CD4-positive, alpha-beta memory T cell (primary cell): ENCODE results near the gene MARF1. TPM values are rescaled to one million over a fixed set of nuclear protein-coding genes. Genes with fewer than 3 reads are reported as not detected.
A peak's percentile ranks its signal among the peaks of the same experiment; 100 is the strongest.

Source experiments
- CTCF ChIA-PET: fragments of 350-600 bp; sonication (Branson Sonifier 250); formaldehyde crosslinking; loops from one replicate; lab custom pipeline; 2021; ENCODE audit warnings: inconsistent platforms; ENCODE audit not compliant: partially characterized antibody; lab: Charles Lee
- POLR2A ChIA-PET: fragments of 350-600 bp; sonication (Branson Sonifier 250); formaldehyde crosslinking; loops from one replicate; lab custom pipeline; 2021; ENCODE audit not compliant: partially characterized antibody; lab: Charles Lee
- DNase-seq, 5 donors: peaks; one replicate each; pipeline versions ENCODE4 v3.0.0 to v3.0.0-alpha.2; 2020 to 2022; ENCODE audit warnings: mixed read lengths in 1 of 5
- H3K27ac ChIP-seq: one replicate; pipeline ENCODE4 v1.7.0; 2013; ENCODE audit warnings: low read depth, low read length
- H3K27me3 ChIP-seq: 2 replicates; pipeline ENCODE4 v1.7.0; 2013; ENCODE audit warnings: mild to moderate bottlenecking, low read length, moderate library complexity; ENCODE audit not compliant: insufficient read depth
- H3K36me3 ChIP-seq: 2 replicates; pipeline ENCODE4 v1.7.0; 2013; ENCODE audit warnings: mild to moderate bottlenecking, low read length, moderate library complexity; ENCODE audit not compliant: insufficient read depth
- H3K4me1 ChIP-seq: 2 replicates; pipeline ENCODE4 v1.7.0; 2013; ENCODE audit warnings: mild to moderate bottlenecking, low read length, moderate library complexity; ENCODE audit not compliant: insufficient read depth
- H3K4me3 ChIP-seq, 2 donors: one replicate each; pipeline ENCODE4 v1.7.0; 2013; ENCODE audit warnings: low read length in 2 of 2, mild to moderate bottlenecking in 1 of 2
- H3K9me3 ChIP-seq, 2 donors: one replicate each; pipeline ENCODE4 v1.7.0; 2013; ENCODE audit warnings: low read length in 2 of 2, control low read depth in 1 of 2; ENCODE audit not compliant: control insufficient read depth in 1 of 2
- H3K27ac Mint-ChIP-seq, 7 donors: one replicate each; pipeline ENCODE4 v1.8.0; 2020 to 2021; ENCODE audit warnings: mixed read lengths in 7 of 7, mild to moderate bottlenecking in 6 of 7, inconsistent platforms in 3 of 7, moderate library complexity in 3 of 7
- H3K27me3 Mint-ChIP-seq, 2 donors: one replicate each; pipeline ENCODE4 v1.8.0; 2020 to 2021; ENCODE audit warnings: mixed read lengths in 2 of 2
- H3K36me3 Mint-ChIP-seq, 2 donors: one replicate each; pipeline ENCODE4 v1.8.0; 2020 to 2021; ENCODE audit warnings: mixed read lengths in 2 of 2, inconsistent platforms in 1 of 2, mild to moderate bottlenecking in 1 of 2
- H3K4me1 Mint-ChIP-seq, 4 donors: one replicate each; pipeline ENCODE4 v1.8.0; 2020 to 2021; ENCODE audit warnings: mixed read lengths in 4 of 4, mild to moderate bottlenecking in 1 of 4
- H3K4me3 Mint-ChIP-seq, 8 donors: one replicate each; pipeline ENCODE4 v1.8.0; 2020 to 2021; ENCODE audit warnings: mixed read lengths in 8 of 8, mild to moderate bottlenecking in 7 of 8, moderate library complexity in 6 of 8, inconsistent platforms in 3 of 8
- H3K9me3 Mint-ChIP-seq, 8 donors: one replicate each; pipeline ENCODE4 v1.8.0; 2020 to 2021; ENCODE audit warnings: mixed read lengths in 8 of 8, mild to moderate bottlenecking in 5 of 8, inconsistent platforms in 3 of 8, moderate library complexity in 1 of 8
- intact Hi-C: fragments of 100-400 bp; cut with micrococcal nuclease; formaldehyde crosslinking; loops from one replicate; pipeline ENCODE4 v1.15.1; 2023
- polyA plus RNA-seq, 2 donors: library from polyadenylated mRNA; unstranded; fragments of 300-500 nt; fragmentation: Illumina TruSeq; gene quantifications; one replicate each; pipeline ENCODE4 v1.2.3, GENCODE V29; 2021
- total RNA-seq, 2 experiments: library from RNA; stranded (reverse); gene quantifications; one replicate each; pipeline ENCODE4 v1.2.3, GENCODE V29; 2021

The MARF1 gene
- total and polyA plus RNA-seq, 4 experiments from 2014 or later = 6.8 to 235 (median 121) TPM

- Histone ChIP-seq H3K27me3 (no peaks in the 10 kb centered on the region), H3K4me1 (peaks cover 8% of the 10 kb centered on the region), H3K9me3 (no peaks in the 10 kb centered on the region), H3K27ac (no peak overlapping the region), H3K36me3 (peaks cover 85% of the 10 kb centered on the region), H3K4me3 (no peak overlapping the region)
- POLR2A ChIA-PET = interaction anchor here (0.5 to 2.5 kb wide), 3 partner anchors 38 to 435 kb away, joined by 4 to 15 read pairs (median 6); partner anchors contain the start of gene MARF1
- DNase-seq = no peak
- H3K4me1 Mint-ChIP-seq = peaks cover 6 to 19% (median 10%) of the 10 kb centered on the region in 4 donors
- peak overlapping the region in 3 of 7 donors; percentile 41 to 53 (median 53) for H3K27ac Mint-ChIP-seq
- peaks cover 83 to 84% of the 10 kb centered on the region in 2 donors for H3K36me3 Mint-ChIP-seq
- no peaks in the 10 kb centered on the region for H3K9me3 Mint-ChIP-seq
- CTCF ChIA-PET = interaction anchor here (2.4 kb wide), 1 partner anchor 45 kb away, joined by 7 read pairs; the partner anchor contains the start of gene MARF1
- intact Hi-C loops = loop anchor here (10.0 kb wide), 1 partner anchor 73 kb away; no protein-coding TSS in a partner anchor
- no peak overlapping the region for H3K4me3 Mint-ChIP-seq
- H3K27me3 Mint-ChIP-seq = no peaks in the 10 kb centered on the region
Observed at GRCh38 chr16:15597822-15598647, 44.9 kb downstream of the MARF1 start.

GRCh38 chr16:15597135-15597534 is 45.8 kb downstream of the MARF1 start:
- Histone ChIP-seq H3K9me3 (no peaks in the 10 kb centered on the region), H3K4me3 (no peak overlapping the region), H3K27ac (no peak overlapping the region), H3K36me3 (peaks cover 76% of the 10 kb centered on the region), H3K4me1 (peaks cover 12% of the 10 kb centered on the region), H3K27me3 (no peaks in the 10 kb centered on the region)
- no peak for DNase-seq
- H3K4me1 Mint-ChIP-seq = peaks cover 7 to 25% (median 16%) of the 10 kb centered on the region in 4 donors
- no peaks in the 10 kb centered on the region for H3K27me3 Mint-ChIP-seq
- intact Hi-C loops = loop anchor here (10.0 kb wide), 1 partner anchor 72 kb away; no protein-coding TSS in a partner anchor
- peaks cover 76 to 78% of the 10 kb centered on the region in 2 donors for H3K36me3 Mint-ChIP-seq
- H3K27ac Mint-ChIP-seq = peak overlapping the region in 3 of 7 donors; percentile 25 to 53 (median 41)
- ChIA-PET CTCF (interaction anchor here (2.4 kb wide), 1 partner anchor 46 kb away, joined by 7 read pairs; the partner anchor contains the start of gene MARF1), POLR2A (interaction anchor here (1.5 to 2.5 kb wide), 2 partner anchors 39 to 46 kb away, joined by 6 to 15 read pairs; partner anchors contain the start of gene MARF1)
- no peak overlapping the region for H3K4me3 Mint-ChIP-seq
- H3K9me3 Mint-ChIP-seq = no peaks in the 10 kb centered on the region

GRCh38 chr16:15594711-15595320 is 48.1 kb downstream of the MARF1 start:
- Histone ChIP-seq H3K27me3 (no peaks in the 10 kb centered on the region), H3K9me3 (no peaks in the 10 kb centered on the region), H3K4me1 (peaks cover 29% of the 10 kb centered on the region), H3K4me3 (no peak overlapping the region), H3K27ac (peak overlapping the region; percentile 19), H3K36me3 (peaks cover 53% of the 10 kb centered on the region)
- H3K27me3 Mint-ChIP-seq = no peaks in the 10 kb centered on the region
- ChIA-PET CTCF (no interaction called here), POLR2A (interaction anchor here (1.4 kb wide), 1 partner anchor 48 kb away, joined by 6 read pairs; the partner anchor contains the start of gene MARF1)
- H3K27ac Mint-ChIP-seq = peak overlapping the region; percentile 23 to 93 (median 70)
- H3K36me3 Mint-ChIP-seq = peaks cover 59% of the 10 kb centered on the region in 2 donors
- H3K4me3 Mint-ChIP-seq = peak overlapping the region in 1 of 8 donors; percentile 9
- H3K4me1 Mint-ChIP-seq = peaks cover 16 to 47% (median 29%) of the 10 kb centered on the region in 4 donors
- peaks cover 0 to 2% (median 0%) of the 10 kb centered on the region in 8 donors for H3K9me3 Mint-ChIP-seq
- no peak for DNase-seq
- intact Hi-C loops = loop anchor here (5.0 to 10.0 kb wide), 2 partner anchors 70 to 168 kb away; no protein-coding TSS in a partner anchor

- Mint-ChIP-seq H3K27me3 (no peaks in the 10 kb centered on the region), H3K27ac (peak overlapping the region; percentile 59 to 93 (median 75)), H3K9me3 (peaks cover 0 to 2% (median 0%) of the 10 kb centered on the region in 8 donors), H3K4me1 (peaks cover 16 to 58% (median 35%) of the 10 kb centered on the region in 4 donors), H3K4me3 (peak overlapping the region in 1 of 8 donors; percentile 43), H3K36me3 (peaks cover 47 to 57% of the 10 kb centered on the region in 2 donors)
- Histone ChIP-seq H3K27me3 (no peaks in the 10 kb centered on the region), H3K36me3 (peaks cover 37% of the 10 kb centered on the region), H3K27ac (no peak overlapping the region), H3K9me3 (no peaks in the 10 kb centered on the region), H3K4me3 (no peak overlapping the region), H3K4me1 (peaks cover 37% of the 10 kb centered on the region)
- no peak for DNase-seq
- ChIA-PET CTCF (interaction anchor here (0.9 kb wide), 1 partner anchor 42 kb away, joined by 4 read pairs; no protein-coding TSS in a partner anchor), POLR2A (interaction anchor here (1.1 to 4.7 kb wide), 2 partner anchors 40 to 50 kb away, joined by 3 to 71 read pairs; partner anchors contain the start of gene MARF1)
- intact Hi-C loops = loop anchor here (2.0 to 10.0 kb wide), 3 partner anchors 44 to 166 kb away; no protein-coding TSS in a partner anchor
Observed at GRCh38 chr16:15593235-15593634, 49.7 kb downstream of the MARF1 start.

GRCh38 chr16:15592324-15592723 is 50.6 kb downstream of the MARF1 start:
- H3K36me3 Mint-ChIP-seq = peaks cover 42 to 58% of the 10 kb centered on the region in 2 donors
- DNase-seq = peak in 3 of 5 donors; percentile 7 to 48 (median 23)
- intact Hi-C loops = loop anchor here (2.0 to 10.0 kb wide), 3 partner anchors 44 to 165 kb away; no protein-coding TSS in a partner anchor
- H3K9me3 ChIP-seq = no peaks in the 10 kb centered on the region
- peak overlapping the region; percentile 57 to 93 (median 79) for H3K27ac Mint-ChIP-seq
- peaks cover 0 to 2% (median 0%) of the 10 kb centered on the region in 8 donors for H3K9me3 Mint-ChIP-seq
- peaks cover 16 to 58% (median 36%) of the 10 kb centered on the region in 4 donors for H3K4me1 Mint-ChIP-seq
- ChIA-PET POLR2A (interaction anchor here (1.1 to 4.7 kb wide), 5 partner anchors 9 to 51 kb away, joined by 3 to 71 read pairs (median 3); partner anchors contain the start of gene MARF1), CTCF (no interaction called here)
- peaks cover 37% of the 10 kb centered on the region for H3K4me1 ChIP-seq
- no peak overlapping the region for H3K4me3 ChIP-seq
- peaks cover 28% of the 10 kb centered on the region for H3K36me3 ChIP-seq
- no peaks in the 10 kb centered on the region for H3K27me3 Mint-ChIP-seq
- peak overlapping the region in 2 of 8 donors; percentile 6 to 26 for H3K4me3 Mint-ChIP-seq
- H3K27me3 ChIP-seq = no peaks in the 10 kb centered on the region
- H3K27ac ChIP-seq = no peak overlapping the region

GRCh38 chr16:15587152-15587825 is 55.7 kb downstream of the MARF1 start:
- intact Hi-C loops = no loop called here
- Histone ChIP-seq H3K9me3 (no peaks in the 10 kb centered on the region), H3K27me3 (no peaks in the 10 kb centered on the region), H3K4me1 (peaks cover 26% of the 10 kb centered on the region), H3K27ac (no peak overlapping the region), H3K36me3 (no peaks in the 10 kb centered on the region), H3K4me3 (no peak overlapping the region)
- no peak for DNase-seq
- Mint-ChIP-seq H3K27ac (peak overlapping the region in 6 of 7 donors; percentile 30 to 78 (median 60)), H3K4me3 (no peak overlapping the region), H3K4me1 (peaks cover 13 to 35% (median 21%) of the 10 kb centered on the region in 4 donors), H3K36me3 (peaks cover 10 to 36% of the 10 kb centered on the region in 2 donors), H3K27me3 (no peaks in the 10 kb centered on the region), H3K9me3 (peaks cover 0 to 19% (median 12%) of the 10 kb centered on the region in 8 donors)
- ChIA-PET CTCF (interaction anchor here (2.0 kb wide), 1 partner anchor 55 kb away, joined by 6 read pairs; no protein-coding TSS in a partner anchor), POLR2A (interaction anchor here (2.4 kb wide), 1 partner anchor 56 kb away, joined by 7 read pairs; the partner anchor contains the start of gene MARF1)
